HepG2 (cell line): ENCODE data around the gene PRKCE. TPM values are rescaled to one million over a fixed set of nuclear protein-coding genes. Genes with fewer than 3 reads are reported as not detected.
A peak's percentile ranks its signal among the peaks of the same experiment; 100 is the strongest.

Source experiments
- CCAR2 ChIP-seq: fragments of 200-400 bp; formaldehyde crosslinking; optimal IDR thresholded peaks from 2 replicates; pipeline ENCODE3; 2018; ENCODE audit warnings: low read depth, mild to moderate bottlenecking, low read length, moderate library complexity
- CERS6 ChIP-seq: sonication (generic); formaldehyde crosslinking; IDR thresholded peaks from 2 replicates; pipeline ENCODE4 v1.5.0; 2020; ENCODE audit warnings: missing genetic modification reagents
- ESRRA ChIP-seq: sonication (generic); formaldehyde crosslinking; IDR thresholded peaks from 2 replicates; pipeline ENCODE4 v1.5.1; 2020; ENCODE audit warnings: mild to moderate bottlenecking, low read depth, missing genetic modification reagents
- HNRNPH1 ChIP-seq: fragments of 200-400 bp; formaldehyde crosslinking; optimal IDR thresholded peaks from 2 replicates; pipeline ENCODE3; 2017; ENCODE audit warnings: mild to moderate bottlenecking, low read depth, low read length
- HNRNPLL ChIP-seq: fragments of 200-400 bp; formaldehyde crosslinking; IDR thresholded peaks from 2 replicates; pipeline ENCODE4 v1.6.1; 2017; ENCODE audit warnings: mild to moderate bottlenecking, low read depth, low read length; ENCODE audit not compliant: poor library complexity, severe bottlenecking
- HOXA3 ChIP-seq: sonication (generic); formaldehyde crosslinking; IDR thresholded peaks from 2 replicates; pipeline ENCODE4 v1.5.0; 2020; ENCODE audit warnings: missing genetic modification reagents
- KLF11 ChIP-seq: IDR thresholded peaks from 2 replicates; pipeline ENCODE4 v1.6.1; 2016; ENCODE audit warnings: missing compliant biosample characterization
- MTA3 ChIP-seq: sonication (generic); formaldehyde crosslinking; IDR thresholded peaks from 2 replicates; pipeline ENCODE4 v1.4.0; 2020; ENCODE audit warnings: missing genetic modification reagents
- NR2C2 ChIP-seq: sonication (generic); formaldehyde crosslinking; IDR thresholded peaks from 2 replicates; pipeline ENCODE4 v1.4.0; 2020; ENCODE audit warnings: missing genetic modification reagents, mild to moderate bottlenecking, moderate library complexity, borderline replicate concordance
- POLR2A ChIP-seq, 2 experiments: IDR thresholded peaks; 2 replicates each; pipeline ENCODE4 v1.6.1; 2011; ENCODE audit warnings: low read depth in 2 of 2, low read length in 2 of 2, mild to moderate bottlenecking in 1 of 2, moderate library complexity in 1 of 2; ENCODE audit not compliant: insufficient read depth in 1 of 2
- RXRA ChIP-seq: sonication (generic); formaldehyde crosslinking; IDR thresholded peaks from 2 replicates; pipeline ENCODE4 v1.5.1; 2020; ENCODE audit warnings: missing genetic modification reagents
- SAP130 ChIP-seq: IDR thresholded peaks from 2 replicates; pipeline ENCODE4 v1.6.1; 2016; ENCODE audit warnings: low read depth
- ZFX ChIP-seq: sonication (generic); formaldehyde crosslinking; IDR thresholded peaks from 2 replicates; pipeline ENCODE4 v1.4.0; 2020; ENCODE audit warnings: mild to moderate bottlenecking, low read depth, missing genetic modification reagents, moderate library complexity
- ZIK1 ChIP-seq: sonication (generic); formaldehyde crosslinking; IDR thresholded peaks from 2 replicates; pipeline ENCODE4 v1.5.0; 2020; ENCODE audit warnings: mild to moderate bottlenecking, low read depth, missing genetic modification reagents, borderline replicate concordance
- ZNF543 ChIP-seq: sonication (generic); formaldehyde crosslinking; IDR thresholded peaks from 2 replicates; pipeline ENCODE4 v1.4.0; 2020; ENCODE audit warnings: mild to moderate bottlenecking, missing genetic modification reagents
- ZNF614 ChIP-seq: IDR thresholded peaks from 2 replicates; pipeline ENCODE4 v1.6.1; 2018; ENCODE audit warnings: missing biosample characterization, missing genetic modification reagents, inconsistent platforms, borderline replicate concordance
- ZNF772 ChIP-seq: sonication (generic); formaldehyde crosslinking; IDR thresholded peaks from 2 replicates; pipeline ENCODE4 v1.5.0; 2020; ENCODE audit warnings: mild to moderate bottlenecking, missing genetic modification reagents
- polyA plus RNA-seq, 8 experiments: library from polyadenylated mRNA; depleted of rRNA in 3 of 8; stranded (reverse) in 7 of 8; unstranded in 1 of 8; fragments of >200 nt; fragmentation: Illumina TruSeq in 4 of 8; extraction: Trizol in 4 of 8; gene quantifications; 2 replicates each; pipeline versions ENCODE4 v1.2.1 to v1.2.3, GENCODE V29; 2011 to 2016; ENCODE audit warnings: low read depth in 4 of 8, missing spikeins in 1 of 8, mixed read lengths in 1 of 8; ENCODE audit not compliant: insufficient read depth in 1 of 8
- total RNA-seq, 5 experiments: library from RNA; depleted of rRNA; stranded (reverse); fragments of >200 nt; fragmentation: Illumina TruSeq; extraction: Trizol; gene quantifications; 2 replicates each; pipeline ENCODE4 v1.2.3, GENCODE V29; 2016; ENCODE audit warnings: low read depth in 1 of 5
- TF ChIP-seq, protein P1 (sequence below): sonication (generic); formaldehyde crosslinking; IDR thresholded peaks from 2 replicates; pipeline ENCODE4 v1.4.0; 2020; ENCODE audit warnings: missing genetic modification reagents; ENCODE audit errors: not compliant biosample characterization
- TF ChIP-seq, protein P2 (sequence below): IDR thresholded peaks from 2 replicates; pipeline ENCODE4 v1.4.0; 2020; ENCODE audit warnings: mild to moderate bottlenecking, missing genetic modification reagents
- TF ChIP-seq, protein P3 (sequence below): sonication (generic); formaldehyde crosslinking; IDR thresholded peaks from 2 replicates; pipeline ENCODE4 v1.4.0; 2020; ENCODE audit warnings: mild to moderate bottlenecking, missing genetic modification reagents
- TF ChIP-seq, protein P4 (sequence below): sonication (generic); formaldehyde crosslinking; IDR thresholded peaks from 2 replicates; pipeline ENCODE4 v1.5.0; 2020; ENCODE audit warnings: mild to moderate bottlenecking, missing genetic modification reagents, borderline replicate concordance

PRKCE gene
- total and polyA plus RNA-seq, 2 of the 13 experiments (the other 11 are each of a cell fraction or from before 2014, with no cell fraction given), result 1.0 to 3.9 TPM

- TF ChIP-seq CERS6, result no peak
- 0 out of 2 replicates have a peak, but pooled peaks have one; percentile 41 for TF ChIP-seq NR2C2 (CRISPR knock-in tag)
- TF ChIP-seq ZIK1 (CRISPR knock-in tag), result 0 out of 2 replicates have a peak, but pooled peaks have one; percentile 16
- 0 out of 2 replicates have a peak, but pooled peaks have one; percentile 25 for TF ChIP-seq ZNF772 (CRISPR knock-in tag)
- TF ChIP-seq HNRNPH1, result no peak
- TF ChIP-seq POLR2A (IDR thresholded peaks at IDR 0.05; ENCODE audit: insufficient read depth in 1 of 2, low read depth in 2 of 2, low read length in 2 of 2), result peak; percentile 50 to 61; a peak in 3 of 4 replicates
- no peak for TF ChIP-seq HNRNPLL
- TF ChIP-seq, protein P1, sequence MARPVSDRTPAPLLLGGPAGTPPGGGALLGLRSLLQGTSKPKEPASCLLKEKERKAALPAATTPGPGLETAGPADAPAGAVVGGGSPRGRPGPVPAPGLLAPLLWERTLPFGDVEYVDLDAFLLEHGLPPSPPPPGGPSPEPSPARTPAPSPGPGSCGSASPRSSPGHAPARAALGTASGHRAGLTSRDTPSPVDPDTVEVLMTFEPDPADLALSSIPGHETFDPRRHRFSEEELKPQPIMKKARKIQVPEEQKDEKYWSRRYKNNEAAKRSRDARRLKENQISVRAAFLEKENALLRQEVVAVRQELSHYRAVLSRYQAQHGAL (CRISPR knock-in tag), result no peak
- TF ChIP-seq, protein P2, sequence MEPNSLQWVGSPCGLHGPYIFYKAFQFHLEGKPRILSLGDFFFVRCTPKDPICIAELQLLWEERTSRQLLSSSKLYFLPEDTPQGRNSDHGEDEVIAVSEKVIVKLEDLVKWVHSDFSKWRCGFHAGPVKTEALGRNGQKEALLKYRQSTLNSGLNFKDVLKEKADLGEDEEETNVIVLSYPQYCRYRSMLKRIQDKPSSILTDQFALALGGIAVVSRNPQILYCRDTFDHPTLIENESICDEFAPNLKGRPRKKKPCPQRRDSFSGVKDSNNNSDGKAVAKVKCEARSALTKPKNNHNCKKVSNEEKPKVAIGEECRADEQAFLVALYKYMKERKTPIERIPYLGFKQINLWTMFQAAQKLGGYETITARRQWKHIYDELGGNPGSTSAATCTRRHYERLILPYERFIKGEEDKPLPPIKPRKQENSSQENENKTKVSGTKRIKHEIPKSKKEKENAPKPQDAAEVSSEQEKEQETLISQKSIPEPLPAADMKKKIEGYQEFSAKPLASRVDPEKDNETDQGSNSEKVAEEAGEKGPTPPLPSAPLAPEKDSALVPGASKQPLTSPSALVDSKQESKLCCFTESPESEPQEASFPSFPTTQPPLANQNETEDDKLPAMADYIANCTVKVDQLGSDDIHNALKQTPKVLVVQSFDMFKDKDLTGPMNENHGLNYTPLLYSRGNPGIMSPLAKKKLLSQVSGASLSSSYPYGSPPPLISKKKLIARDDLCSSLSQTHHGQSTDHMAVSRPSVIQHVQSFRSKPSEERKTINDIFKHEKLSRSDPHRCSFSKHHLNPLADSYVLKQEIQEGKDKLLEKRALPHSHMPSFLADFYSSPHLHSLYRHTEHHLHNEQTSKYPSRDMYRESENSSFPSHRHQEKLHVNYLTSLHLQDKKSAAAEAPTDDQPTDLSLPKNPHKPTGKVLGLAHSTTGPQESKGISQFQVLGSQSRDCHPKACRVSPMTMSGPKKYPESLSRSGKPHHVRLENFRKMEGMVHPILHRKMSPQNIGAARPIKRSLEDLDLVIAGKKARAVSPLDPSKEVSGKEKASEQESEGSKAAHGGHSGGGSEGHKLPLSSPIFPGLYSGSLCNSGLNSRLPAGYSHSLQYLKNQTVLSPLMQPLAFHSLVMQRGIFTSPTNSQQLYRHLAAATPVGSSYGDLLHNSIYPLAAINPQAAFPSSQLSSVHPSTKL (CRISPR knock-in tag), result peak; percentile 56
- 0 out of 2 replicates have a peak, but pooled peaks have one; percentile 51 for TF ChIP-seq ESRRA (CRISPR knock-in tag)
- TF ChIP-seq HOXA3, result peak; percentile 63; the same call in 1 of the 2 replicates
- peak; percentile 38; the same call in 1 of the 2 replicates for TF ChIP-seq RXRA (CRISPR knock-in tag)
- TF ChIP-seq MTA3 (CRISPR knock-in tag), result no peak
- no peak for TF ChIP-seq CCAR2
- TF ChIP-seq ZFX (CRISPR knock-in tag), result peak; percentile 24; the same call in 1 of the 2 replicates
- TF ChIP-seq, protein P3, sequence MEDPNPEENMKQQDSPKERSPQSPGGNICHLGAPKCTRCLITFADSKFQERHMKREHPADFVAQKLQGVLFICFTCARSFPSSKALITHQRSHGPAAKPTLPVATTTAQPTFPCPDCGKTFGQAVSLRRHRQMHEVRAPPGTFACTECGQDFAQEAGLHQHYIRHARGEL, result no peak
- peak; percentile 68 for TF ChIP-seq SAP130 (CRISPR knock-in tag)
- TF ChIP-seq ZNF543 (CRISPR knock-in tag), result no peak
- TF ChIP-seq KLF11, result peak; percentile 78; the same call in 1 of the 2 replicates
- TF ChIP-seq, protein P4, sequence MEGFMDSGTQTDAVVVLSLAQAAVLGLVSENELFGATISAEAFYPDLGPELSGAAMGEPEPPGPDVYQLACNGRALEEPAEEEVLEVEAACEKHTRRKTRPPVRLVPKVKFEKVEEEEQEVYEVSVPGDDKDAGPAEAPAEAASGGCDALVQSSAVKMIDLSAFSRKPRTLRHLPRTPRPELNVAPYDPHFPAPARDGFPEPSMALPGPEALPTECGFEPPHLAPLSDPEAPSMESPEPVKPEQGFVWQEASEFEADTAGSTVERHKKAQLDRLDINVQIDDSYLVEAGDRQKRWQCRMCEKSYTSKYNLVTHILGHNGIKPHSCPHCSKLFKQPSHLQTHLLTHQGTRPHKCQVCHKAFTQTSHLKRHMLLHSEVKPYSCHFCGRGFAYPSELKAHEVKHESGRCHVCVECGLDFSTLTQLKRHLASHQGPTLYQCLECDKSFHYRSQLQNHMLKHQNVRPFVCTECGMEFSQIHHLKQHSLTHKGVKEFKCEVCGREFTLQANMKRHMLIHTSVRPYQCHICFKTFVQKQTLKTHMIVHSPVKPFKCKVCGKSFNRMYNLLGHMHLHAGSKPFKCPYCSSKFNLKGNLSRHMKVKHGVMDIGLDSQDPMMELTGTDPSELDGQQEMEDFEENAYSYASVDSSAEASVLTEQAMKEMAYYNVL, result peak; percentile 60; the same call in 1 of the 2 replicates
- peak; percentile 50; the same call in 1 of the 2 replicates for TF ChIP-seq ZNF614 (CRISPR knock-in tag)
Observed at GRCh38 chr2:46229134-46230063, 577.9 kb downstream of the PRKCE start (continued).
